MCF 10A (cell line): ENCODE data around the gene DICER1. TPM values are rescaled to one million over a fixed set of nuclear protein-coding genes. Genes with fewer than 3 reads are reported as not detected.

Experiments used
- BruUV-seq: library from RNA; stranded (reverse); fragments of 400-500 nt; replicated peaks from 2 replicates; lab custom pipeline; 2021; lab: Mats Ljungman, UMichigan
- CTCF ChIA-PET: fragments of 300-600 bp; sonication (Branson Sonifier 250); formaldehyde crosslinking; extraction: SDS; loops from one replicate; lab custom pipeline; 2021; ENCODE audit warnings: antibody characterized with exemption, inconsistent platforms; lab: Yijun Ruan, JAX
- POLR2A ChIA-PET: fragments of 300-600, 350-650 bp; sonication (Branson Sonifier 250); formaldehyde crosslinking; extraction: SDS; loops from one replicate; lab custom pipeline; 2020; ENCODE audit warnings: antibody characterized with exemption, inconsistent platforms; lab: Yijun Ruan, JAX
- DNase-seq: peaks from one replicate; pipeline ENCODE4 v3.0.0-alpha.2; 2018; ENCODE audit not compliant: unreplicated experiment
- H3K27ac Mint-ChIP-seq: one replicate; pipeline ENCODE4 v1.8.0; 2022; ENCODE audit warnings: mild to moderate bottlenecking, low read depth, mixed read lengths; ENCODE audit not compliant: unreplicated experiment
- H3K27me3 Mint-ChIP-seq: one replicate; pipeline ENCODE4 v1.8.0; 2022; ENCODE audit warnings: mixed read lengths; ENCODE audit not compliant: insufficient read depth, unreplicated experiment
- H3K36me3 Mint-ChIP-seq: one replicate; pipeline ENCODE4 v1.8.0; 2022; ENCODE audit warnings: mild to moderate bottlenecking, moderate library complexity, mixed read lengths; ENCODE audit not compliant: insufficient read depth, unreplicated experiment
- H3K4me1 Mint-ChIP-seq: one replicate; pipeline ENCODE4 v1.8.0; 2022; ENCODE audit warnings: mixed read lengths; ENCODE audit not compliant: insufficient read depth, unreplicated experiment
- H3K4me3 Mint-ChIP-seq: one replicate; pipeline ENCODE4 v1.8.0; 2022; ENCODE audit warnings: mild to moderate bottlenecking, moderate library complexity, mixed read lengths; ENCODE audit not compliant: unreplicated experiment
- H3K9me3 Mint-ChIP-seq: one replicate; pipeline ENCODE4 v1.8.0; 2022; ENCODE audit warnings: mixed read lengths; ENCODE audit not compliant: unreplicated experiment
- intact Hi-C: fragments of 100-400 bp; cut with micrococcal nuclease; formaldehyde crosslinking; loops from 2 replicates; pipeline ENCODE4 v1.14.1; 2022
- total RNA-seq: library from RNA; stranded (reverse); gene quantifications from 2 replicates; pipeline ENCODE4 v1.2.3, GENCODE V29; 2022
- TF ChIP-seq, protein P1 (sequence below): fragments of 200-600 bp; IDR thresholded peaks from one replicate; pipeline ENCODE4 v1.8.0; 2022; ENCODE audit warnings: antibody characterized with exemption, mild to moderate bottlenecking; ENCODE audit not compliant: unreplicated experiment

The DICER1 gene
- total RNA-seq, 1 experiment from 2014 or later = 35.6 TPM

DNA sequence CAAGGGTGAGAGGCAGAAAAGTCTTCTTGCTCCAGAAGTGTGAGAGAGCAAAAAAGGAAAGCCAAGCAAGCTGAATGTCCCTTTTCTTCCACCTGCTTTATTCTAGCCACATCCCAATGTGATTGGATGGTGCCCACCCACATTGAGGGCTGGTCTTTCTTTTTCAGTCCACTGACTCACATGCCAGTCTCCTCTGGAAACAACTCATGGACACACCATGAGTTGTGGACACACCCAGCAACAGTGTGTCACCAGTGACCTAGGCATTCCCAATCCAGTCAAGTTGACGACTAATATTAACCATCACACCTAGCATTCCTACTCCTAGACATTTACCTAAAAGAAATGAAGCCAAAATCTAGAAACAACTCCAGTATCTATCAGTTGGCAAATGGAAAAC lies 7.2 kb upstream of the DICER1 start:
- Mint-ChIP-seq H3K4me1 (no peaks in the 10 kb centered on the region), H3K9me3 (peaks cover 17% of the 10 kb centered on the region), H3K27ac (peak overlapping the region; percentile 35), H3K4me3 (no peak overlapping the region), H3K27me3 (no peaks in the 10 kb centered on the region), H3K36me3 (peaks cover 6% of the 10 kb centered on the region)
- no TSS peak for BruUV-seq
- CTCF ChIA-PET = interaction anchor here (0.7 kb wide), 1 partner anchor 212 kb away, joined by 3 read pairs; no protein-coding TSS in a partner anchor
- POLR2A ChIA-PET = no interaction called here
- intact Hi-C loops = no loop called here
- TF ChIP-seq, protein P1, sequence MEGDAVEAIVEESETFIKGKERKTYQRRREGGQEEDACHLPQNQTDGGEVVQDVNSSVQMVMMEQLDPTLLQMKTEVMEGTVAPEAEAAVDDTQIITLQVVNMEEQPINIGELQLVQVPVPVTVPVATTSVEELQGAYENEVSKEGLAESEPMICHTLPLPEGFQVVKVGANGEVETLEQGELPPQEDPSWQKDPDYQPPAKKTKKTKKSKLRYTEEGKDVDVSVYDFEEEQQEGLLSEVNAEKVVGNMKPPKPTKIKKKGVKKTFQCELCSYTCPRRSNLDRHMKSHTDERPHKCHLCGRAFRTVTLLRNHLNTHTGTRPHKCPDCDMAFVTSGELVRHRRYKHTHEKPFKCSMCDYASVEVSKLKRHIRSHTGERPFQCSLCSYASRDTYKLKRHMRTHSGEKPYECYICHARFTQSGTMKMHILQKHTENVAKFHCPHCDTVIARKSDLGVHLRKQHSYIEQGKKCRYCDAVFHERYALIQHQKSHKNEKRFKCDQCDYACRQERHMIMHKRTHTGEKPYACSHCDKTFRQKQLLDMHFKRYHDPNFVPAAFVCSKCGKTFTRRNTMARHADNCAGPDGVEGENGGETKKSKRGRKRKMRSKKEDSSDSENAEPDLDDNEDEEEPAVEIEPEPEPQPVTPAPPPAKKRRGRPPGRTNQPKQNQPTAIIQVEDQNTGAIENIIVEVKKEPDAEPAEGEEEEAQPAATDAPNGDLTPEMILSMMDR = no peak
- no peak for DNase-seq

DNA sequence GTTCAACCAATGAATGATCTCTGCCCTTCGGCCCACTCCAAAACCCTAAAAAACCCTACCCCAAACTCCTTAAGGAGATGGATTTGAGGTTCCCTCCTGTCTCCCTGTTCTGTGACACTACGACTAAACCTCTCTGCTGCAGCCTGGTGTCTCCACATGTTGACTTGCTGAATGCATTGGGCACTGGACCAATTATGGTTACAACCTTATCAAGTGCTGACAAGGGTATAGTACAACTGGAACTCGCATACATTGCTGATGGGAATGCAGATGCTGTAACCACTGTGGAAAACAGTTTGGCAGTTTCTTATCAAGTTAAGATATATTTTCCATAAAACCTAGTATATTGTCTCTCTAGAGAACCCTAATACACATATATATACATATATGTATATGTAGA lies 6.3 kb upstream of the DICER1 start:
- peaks cover 17% of the 10 kb centered on the region for H3K9me3 Mint-ChIP-seq
- DNase-seq = no peak
- POLR2A ChIA-PET = no interaction called here
- H3K27ac Mint-ChIP-seq = no peak overlapping the region
- CTCF ChIA-PET = no interaction called here
- BruUV-seq = no TSS peak
- TF ChIP-seq, protein P1 = no peak
- H3K4me1 Mint-ChIP-seq = no peaks in the 10 kb centered on the region
- H3K27me3 Mint-ChIP-seq = no peaks in the 10 kb centered on the region
- H3K4me3 Mint-ChIP-seq = no peak overlapping the region
- H3K36me3 Mint-ChIP-seq = peaks cover 6% of the 10 kb centered on the region
- intact Hi-C loops = no loop called here

DNA sequence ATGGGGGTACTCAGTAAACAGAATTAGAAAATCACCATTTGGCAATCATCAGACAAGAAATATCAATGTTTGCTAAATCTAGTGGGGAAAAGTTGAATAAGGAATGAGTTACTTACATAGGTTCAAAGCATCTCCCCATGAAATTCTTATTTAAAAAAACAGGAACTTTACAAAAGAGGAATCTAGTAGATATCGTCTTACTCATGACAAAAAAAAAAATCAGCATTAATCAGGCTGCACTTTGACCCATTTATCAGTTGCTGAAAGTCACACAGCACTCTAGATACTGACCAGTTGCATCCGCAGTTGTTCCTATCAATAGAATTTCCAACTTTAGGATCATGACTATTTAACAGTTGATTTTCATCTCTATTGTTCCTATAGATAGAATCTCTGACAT lies 5.8 kb upstream of the DICER1 start:
- no TSS peak for BruUV-seq
- DNase-seq = no peak
- POLR2A ChIA-PET = no interaction called here
- Mint-ChIP-seq H3K36me3 (peaks cover 9% of the 10 kb centered on the region), H3K9me3 (peaks cover 17% of the 10 kb centered on the region), H3K27ac (no peak overlapping the region), H3K4me1 (peaks cover 2% of the 10 kb centered on the region), H3K4me3 (no peak overlapping the region), H3K27me3 (no peaks in the 10 kb centered on the region)
- CTCF ChIA-PET = no interaction called here
- intact Hi-C loops = no loop called here
- TF ChIP-seq, protein P1 = no peak

DNA sequence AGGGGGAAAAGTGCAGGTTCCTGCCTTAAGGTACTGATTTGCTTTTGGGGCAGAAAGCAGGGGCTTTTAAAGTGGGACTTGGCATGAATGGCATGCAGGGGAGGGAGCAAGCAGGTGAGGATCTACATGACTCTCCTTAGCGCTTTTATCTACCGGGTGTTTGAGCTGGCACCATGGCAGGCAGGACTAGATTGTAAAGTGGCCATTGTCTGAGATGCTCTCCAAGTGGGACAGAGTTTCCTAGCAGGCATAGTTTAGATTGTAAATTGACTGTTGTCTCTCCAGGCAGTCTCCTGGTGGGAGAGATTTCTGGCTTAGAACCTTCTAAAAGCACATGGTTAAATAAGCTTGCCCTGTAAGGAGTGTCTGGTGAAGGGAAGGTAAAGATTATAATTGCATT lies 5.3 kb upstream of the DICER1 start:
- Mint-ChIP-seq H3K4me1 (peaks cover 5% of the 10 kb centered on the region), H3K4me3 (no peak overlapping the region), H3K9me3 (peaks cover 17% of the 10 kb centered on the region), H3K36me3 (peaks cover 14% of the 10 kb centered on the region), H3K27me3 (no peaks in the 10 kb centered on the region), H3K27ac (no peak overlapping the region)
- ChIA-PET CTCF (interaction anchor here (0.6 kb wide), 1 partner anchor 1096 kb away, joined by 3 read pairs; no protein-coding TSS in a partner anchor), POLR2A (interaction anchor here (0.6 kb wide), 2 partner anchors 17 to 103 kb away, joined by 3 read pairs; no protein-coding TSS in a partner anchor)
- intact Hi-C loops = no loop called here
- TF ChIP-seq, protein P1 = no peak
- BruUV-seq = no TSS peak
- no peak for DNase-seq
